Stimulated activated CD4-positive, alpha-beta T cell treated with anti-CD3 and anti-CD28 coated beads, Interleukin-12 subunit alpha, Interleukin-12 subunit beta, amount 100 ng/mL, for 48 hours (primary cell): ENCODE results near the gene DIPK1C.
"Not testable (repeated sequence)": the region's sequence is repeated elsewhere in the genome, so short reads cannot be mapped to it uniquely, and the experiment has no call there.

ENCODE experiments used
- DNase-seq, 3 donors: peaks; one replicate each; pipeline ENCODE4 v3.0.0-alpha.2; 2020; ENCODE audit warnings: low read depth in 2 of 3, low spot score in 1 of 3

The DIPK1C gene

GRCh38 chr18:74457043-74457724 is at the start of gene DIPK1C:
TSS of gene DIPK1C (minus strand) at chr18:74457308. CDS start at chr18:74457259, 49 bp downstream.
- no peak for DNase-seq

GRCh38 chr18:74506448-74507084 is 49.5 kb upstream of the DIPK1C start:
- no peak for DNase-seq

GRCh38 chr18:74505776-74506175 is 48.7 kb upstream of the DIPK1C start:
- no peak for DNase-seq

- no peak for DNase-seq
These were observed 46.0 kb upstream of the DIPK1C start for GRCh38 chr18:74503137-74503536.

GRCh38 chr18:74501386-74501785 is 44.3 kb upstream of the DIPK1C start:
- DNase-seq: no peak

GRCh38 chr18:74500774-74501173 is 43.7 kb upstream of the DIPK1C start:
- not testable (repeated sequence) for DNase-seq

GRCh38 chr18:74500372-74500771 is 43.3 kb upstream of the DIPK1C start:
- DNase-seq: no peak

- DNase-seq: peak; percentile 20 to 26 (median 25)
These were observed 42.5 kb upstream of the DIPK1C start for GRCh38 chr18:74499633-74500032.

- DNase-seq: peak; percentile 67 to 78 (median 78)
These were observed 41.9 kb upstream of the DIPK1C start for GRCh38 chr18:74498712-74499627.

GRCh38 chr18:74497778-74498177 is 40.7 kb upstream of the DIPK1C start:
- DNase-seq: no peak

GRCh38 chr18:74497324-74497676 is 40.2 kb upstream of the DIPK1C start:
- DNase-seq: no peak

- DNase-seq: peak; percentile 19 to 38 (median 21)
These were observed 39.6 kb upstream of the DIPK1C start for GRCh38 chr18:74496508-74497323.

GRCh38 chr18:74495581-74496507 is 38.7 kb upstream of the DIPK1C start, which contains the start of gene CNDP2:
TSS of gene CNDP2 (plus strand) at chr18:74496363. CDS start at chr18:74499974, 3,611 bp downstream.
- peak; percentile 98 to 100 (median 99) for DNase-seq

- no peak for DNase-seq
These were observed 37.4 kb upstream of the DIPK1C start for GRCh38 chr18:74494514-74494913.

GRCh38 chr18:74493689-74494088 is 36.6 kb upstream of the DIPK1C start:
- DNase-seq: peak; percentile 5 to 23 (median 16)

GRCh38 chr18:74492259-74492658 is 35.2 kb upstream of the DIPK1C start:
- DNase-seq: no peak

GRCh38 chr18:74489676-74490075 is 32.6 kb upstream of the DIPK1C start:
- no peak for DNase-seq

GRCh38 chr18:74488864-74489263 is 31.8 kb upstream of the DIPK1C start:
- DNase-seq: no peak

GRCh38 chr18:74488354-74488753 is 31.2 kb upstream of the DIPK1C start:
- DNase-seq: no peak
